GM21723 (cell line): Measurements from ENCODE around the gene PRR5.

Source experiments
- ATAC-seq: cut with Tn5 transposase; IDR thresholded peaks from one replicate; pipeline ENCODE4 v1.9.1; 2021; ENCODE audit warnings: mild to moderate bottlenecking, moderate library complexity; ENCODE audit not compliant: unreplicated experiment

The PRR5 gene

DNA sequence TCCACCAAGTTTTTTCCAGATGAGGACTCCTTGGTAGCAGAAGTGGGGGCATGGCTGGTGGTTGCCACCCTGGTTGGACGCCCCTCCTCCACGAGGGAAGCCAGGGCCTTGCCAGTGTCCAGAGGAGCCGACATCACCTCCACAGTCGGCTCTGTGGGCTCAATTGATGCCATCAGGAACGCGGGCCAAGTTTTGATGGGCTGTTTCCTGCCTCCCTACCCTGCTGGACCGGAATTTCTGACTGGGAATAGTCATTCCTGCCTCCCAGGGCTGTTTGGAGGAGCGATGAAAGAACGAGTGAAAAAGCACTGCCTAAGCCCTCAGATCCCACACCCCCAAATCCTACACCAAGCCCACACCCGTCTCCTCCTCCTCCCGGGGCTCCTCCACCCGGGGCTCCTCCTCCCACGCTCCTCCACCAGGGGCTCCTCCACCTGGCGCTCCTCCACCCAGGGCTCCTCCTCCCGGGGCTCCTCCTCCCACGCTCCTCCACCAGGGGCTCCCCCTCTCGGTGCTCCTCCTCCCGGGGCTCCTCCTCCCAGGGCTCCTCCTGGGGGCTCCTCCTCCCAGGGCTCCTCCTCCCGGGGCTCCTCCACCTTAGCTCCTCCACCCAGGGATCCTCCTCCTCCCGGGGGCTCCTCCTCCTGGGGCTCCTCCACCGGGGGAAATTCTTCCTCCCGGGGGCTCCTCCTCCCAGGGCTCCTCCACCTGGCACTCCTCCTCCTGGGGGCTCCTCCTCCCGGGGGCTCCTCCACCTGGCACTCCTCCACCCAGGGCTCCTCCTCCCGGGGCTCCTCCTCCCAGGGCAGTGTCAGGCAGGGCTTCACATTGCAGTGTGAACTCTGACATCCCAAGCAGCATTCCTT, 10.0 kb upstream of the PRR5 start:
- no peak for ATAC-seq

DNA sequence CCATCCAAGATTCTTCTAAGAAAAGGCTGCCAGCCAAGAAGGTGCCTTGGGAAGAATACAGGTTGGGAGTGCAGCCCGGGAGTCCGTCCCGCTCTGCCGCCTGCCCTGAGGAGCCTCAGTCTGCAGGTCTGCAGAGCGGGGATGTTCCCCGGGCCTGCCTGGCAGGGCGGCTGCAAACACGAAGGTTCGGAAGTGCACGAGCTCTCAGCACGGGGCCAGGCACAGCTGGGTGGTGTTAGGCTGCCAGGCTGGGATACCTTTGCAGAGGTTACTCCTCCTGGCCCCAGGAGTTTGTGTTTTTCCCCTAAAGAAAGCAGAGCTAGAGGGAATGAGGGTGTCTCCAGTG, 9.4 kb upstream of the PRR5 start:
- no peak for ATAC-seq

DNA sequence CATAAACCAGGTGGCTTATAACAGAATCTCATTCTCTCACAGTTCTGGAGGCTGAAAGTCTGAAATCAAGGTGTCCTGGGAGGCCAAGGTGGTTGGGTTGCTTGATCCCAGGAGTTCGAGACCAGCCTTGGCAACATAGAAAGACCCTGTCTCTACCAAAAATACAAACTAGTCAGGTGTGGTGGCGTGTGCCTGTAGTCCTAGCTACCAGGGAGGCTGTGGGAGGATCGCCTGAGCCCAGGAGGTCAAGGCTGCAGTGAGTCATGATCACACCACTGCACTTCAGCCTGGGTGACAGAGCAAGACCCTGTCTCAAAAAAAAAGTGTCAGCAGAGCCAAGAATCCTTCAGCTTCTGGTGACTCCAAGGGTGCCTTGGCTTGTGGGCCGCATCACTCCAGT, 8.9 kb upstream of the PRR5 start:
- ATAC-seq, result no peak

DNA sequence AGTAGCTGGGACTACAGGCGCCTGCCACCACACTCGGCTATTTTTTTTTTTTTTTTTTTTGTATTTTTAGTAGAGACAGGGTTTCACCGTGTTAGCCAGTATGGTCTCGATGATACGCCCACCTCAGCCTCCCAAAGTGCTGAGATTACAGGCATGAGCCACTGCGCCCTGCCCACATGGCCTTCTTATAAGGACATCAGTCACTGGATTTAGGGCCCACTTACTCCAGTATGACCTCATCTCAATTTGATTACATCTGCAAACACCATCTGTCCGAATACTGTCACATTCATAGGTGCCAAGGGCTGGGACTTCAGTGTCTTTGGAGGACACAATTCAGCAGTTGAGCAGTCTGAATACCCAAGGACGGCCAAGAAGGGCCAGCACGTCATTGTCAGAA, 8.2 kb upstream of the PRR5 start:
- ATAC-seq, result no peak

DNA sequence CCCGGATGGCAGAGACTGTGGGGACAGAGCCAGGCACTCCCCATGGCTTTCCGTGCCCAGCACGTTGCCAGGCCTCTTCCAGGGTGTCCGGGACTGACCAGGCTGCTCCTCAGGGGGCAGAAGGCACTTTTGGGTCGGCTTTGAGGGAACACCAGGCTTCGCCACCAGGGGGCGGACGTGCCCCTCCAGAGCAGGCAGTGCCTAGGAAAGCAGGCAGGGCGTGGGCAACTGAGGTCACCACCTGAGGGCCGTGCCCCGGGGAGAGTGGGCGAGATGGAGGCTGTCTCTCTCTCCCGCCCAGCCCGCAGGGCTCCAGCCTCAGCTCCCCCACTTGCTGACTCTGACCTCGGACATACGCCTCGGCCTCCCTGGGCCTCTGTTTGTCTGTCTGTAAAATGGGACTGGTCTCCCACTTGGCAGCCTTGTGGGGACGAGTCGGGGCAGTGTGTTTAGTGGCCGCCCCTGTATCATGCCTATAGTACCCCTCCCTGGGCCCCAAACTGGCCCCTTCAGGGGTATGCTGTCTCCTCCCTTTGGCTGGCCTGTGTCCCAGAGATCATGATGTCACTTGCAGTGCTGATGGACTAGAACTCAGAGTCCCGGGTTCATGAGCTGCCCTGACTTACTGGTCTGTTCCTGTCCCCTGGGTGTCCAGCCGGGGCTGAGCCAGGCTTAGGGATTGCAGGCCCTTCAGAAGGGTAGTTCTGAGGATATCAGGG, 4.4 kb upstream of the PRR5 start:
- no peak for ATAC-seq

DNA sequence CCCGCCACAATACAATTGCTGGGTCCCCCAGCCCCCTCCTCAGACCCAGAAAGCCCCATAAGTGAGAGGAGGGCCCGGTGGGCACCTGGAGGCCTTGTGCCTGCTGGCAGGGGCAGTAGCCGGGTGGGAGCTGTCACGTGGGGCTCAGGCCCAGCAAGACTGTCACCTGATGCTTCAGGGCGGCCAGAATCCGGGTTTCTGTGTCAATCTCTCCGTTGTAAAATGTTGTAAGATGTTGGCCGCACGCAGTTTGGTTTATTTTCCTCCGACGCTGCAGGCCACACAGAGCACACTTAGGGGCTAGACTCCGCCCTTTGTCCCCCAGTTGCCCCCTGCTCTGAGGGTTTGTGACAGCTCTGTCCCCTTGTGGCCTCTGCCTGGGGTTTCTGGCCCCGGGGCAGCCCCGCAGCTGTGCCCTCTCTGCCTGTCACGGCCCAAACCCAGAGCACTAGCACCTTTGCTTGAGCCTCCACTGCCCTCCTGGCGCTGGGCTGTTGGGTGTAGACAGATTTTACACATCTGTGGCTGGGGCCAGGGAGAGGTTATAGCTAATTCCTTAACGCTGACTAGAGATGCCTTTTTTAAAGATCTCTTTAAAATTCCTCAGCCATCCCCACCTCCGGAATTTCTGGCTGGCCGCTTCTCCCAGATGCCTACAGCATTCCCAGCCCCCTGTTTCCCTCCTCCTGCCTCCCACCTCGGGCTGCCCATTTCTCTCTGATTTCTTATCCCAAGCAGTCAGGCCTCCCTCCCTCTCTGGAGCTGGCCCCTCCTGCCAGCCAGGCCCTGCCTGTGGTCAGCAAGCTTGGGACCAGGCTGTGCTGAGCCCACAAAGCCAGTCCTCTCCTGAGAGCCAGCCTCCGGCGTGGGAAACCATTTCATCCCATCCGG, 3.2 kb upstream of the PRR5 start:
- no peak for ATAC-seq

DNA sequence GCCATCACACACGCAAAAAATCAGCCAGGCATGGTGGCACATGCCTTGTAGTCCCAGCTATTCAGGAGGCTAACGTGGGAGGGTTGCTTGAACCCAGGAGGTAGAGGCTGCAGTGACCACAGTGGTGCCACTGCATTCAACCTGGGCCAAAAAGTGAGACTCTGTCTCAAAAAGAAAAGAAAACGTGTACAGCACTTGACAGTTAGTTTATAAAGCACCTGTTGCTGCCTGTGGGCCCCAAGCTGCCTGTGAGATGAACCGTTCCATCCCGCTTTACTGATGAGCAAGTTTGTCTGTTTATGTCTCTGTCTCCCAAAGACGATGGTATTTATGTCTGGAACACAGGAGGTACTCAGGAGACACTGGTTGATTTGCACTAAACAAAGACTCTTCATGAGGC, 1.5 kb upstream of the PRR5 start:
- no peak for ATAC-seq

DNA sequence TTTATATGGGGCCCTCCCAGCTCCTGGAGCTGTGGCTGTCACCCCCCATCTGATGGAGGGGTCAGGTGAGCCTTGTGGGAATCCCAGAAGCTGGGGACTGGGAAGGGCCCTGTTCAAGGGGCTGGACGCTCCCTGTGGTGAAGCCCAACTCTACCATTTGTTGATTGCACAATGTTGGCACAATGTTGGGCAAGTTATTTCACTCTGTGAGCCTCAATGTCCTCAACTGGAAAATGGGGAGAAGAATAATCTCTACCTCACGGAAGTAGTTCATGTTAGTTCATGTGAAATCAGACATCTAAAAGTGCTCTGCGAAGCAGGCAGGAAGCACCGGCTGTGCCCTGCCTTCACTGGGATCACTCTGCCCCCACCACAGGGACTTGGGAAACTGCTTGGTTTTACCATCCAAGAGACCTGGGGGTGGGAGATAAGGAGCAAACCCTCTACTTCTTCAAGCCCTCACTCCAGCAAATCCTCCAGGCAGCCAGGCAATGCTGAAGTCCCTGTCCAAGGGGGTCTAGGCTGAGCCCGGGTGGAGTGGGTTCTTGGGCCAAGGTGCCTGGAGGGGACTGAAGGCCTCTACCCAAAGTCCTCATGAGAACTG, 715 bp upstream of the PRR5 start:
- ATAC-seq, result no peak

DNA sequence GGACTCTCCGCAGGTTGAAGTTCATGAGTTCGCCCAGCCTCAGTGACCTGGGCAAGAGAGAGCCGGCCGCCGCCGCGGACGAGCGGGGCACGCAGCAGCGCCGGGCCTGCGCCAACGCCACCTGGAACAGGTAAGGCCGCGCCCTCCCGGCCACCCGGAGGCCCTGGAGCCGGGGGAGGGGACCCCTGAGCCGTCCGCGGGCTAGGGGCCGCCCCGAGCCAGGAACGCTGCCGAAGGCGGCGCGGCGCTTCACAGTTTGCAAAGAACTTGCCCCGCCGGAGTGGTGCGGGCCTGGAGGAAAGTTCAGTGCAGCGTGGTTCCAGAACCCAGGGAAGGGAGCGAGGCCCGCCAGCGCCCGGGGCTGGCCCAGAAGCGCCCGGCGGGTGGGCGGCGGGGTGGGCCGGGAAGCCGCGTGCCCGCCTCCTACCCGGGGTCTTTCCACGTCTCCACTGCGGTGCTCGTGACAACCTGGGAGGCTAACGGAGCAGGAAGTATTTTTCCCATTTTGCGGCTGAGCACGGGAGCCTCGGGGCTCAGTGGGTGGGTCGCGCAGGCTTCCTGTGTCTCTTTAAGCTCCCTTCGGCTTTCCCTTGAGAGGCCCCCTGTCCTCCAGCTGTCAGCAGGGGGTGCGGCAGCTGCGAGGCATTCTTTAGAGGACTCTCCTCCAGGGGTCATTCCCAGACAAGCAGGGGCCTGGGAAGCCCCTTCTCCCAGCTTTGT, 635 bp downstream of the PRR5 start:
- peak; percentile 39 for ATAC-seq

DNA sequence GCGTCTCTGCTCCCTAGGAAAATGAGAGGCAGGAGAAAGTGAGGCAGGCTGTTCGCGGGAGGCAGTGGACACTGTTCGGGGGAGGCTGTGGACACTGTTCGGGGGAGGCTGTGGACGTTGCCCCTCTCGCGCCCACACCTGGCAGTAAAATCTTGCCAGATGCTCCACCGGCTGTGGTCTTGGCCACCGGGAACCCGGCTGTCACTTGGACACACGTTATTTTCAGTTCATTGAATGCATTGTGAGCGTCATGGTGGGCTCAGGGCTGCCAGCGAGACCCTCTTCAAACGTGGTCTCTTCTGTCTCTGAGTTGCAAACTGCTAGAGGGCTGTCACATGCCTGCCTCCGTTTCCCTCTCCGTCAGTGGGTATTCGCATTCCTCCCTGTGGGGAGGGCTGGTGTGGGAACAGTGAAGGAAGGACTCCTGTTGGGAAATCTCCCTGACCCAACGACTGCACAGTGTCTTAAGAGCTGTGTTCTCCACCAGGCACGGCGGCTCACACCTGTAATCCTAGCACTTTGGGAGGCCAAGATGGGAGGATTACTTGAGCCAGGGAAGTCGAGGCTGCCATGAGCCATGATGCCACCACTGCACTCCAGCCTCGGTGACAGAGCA, 1.4 kb downstream of the PRR5 start:
- no peak for ATAC-seq

DNA sequence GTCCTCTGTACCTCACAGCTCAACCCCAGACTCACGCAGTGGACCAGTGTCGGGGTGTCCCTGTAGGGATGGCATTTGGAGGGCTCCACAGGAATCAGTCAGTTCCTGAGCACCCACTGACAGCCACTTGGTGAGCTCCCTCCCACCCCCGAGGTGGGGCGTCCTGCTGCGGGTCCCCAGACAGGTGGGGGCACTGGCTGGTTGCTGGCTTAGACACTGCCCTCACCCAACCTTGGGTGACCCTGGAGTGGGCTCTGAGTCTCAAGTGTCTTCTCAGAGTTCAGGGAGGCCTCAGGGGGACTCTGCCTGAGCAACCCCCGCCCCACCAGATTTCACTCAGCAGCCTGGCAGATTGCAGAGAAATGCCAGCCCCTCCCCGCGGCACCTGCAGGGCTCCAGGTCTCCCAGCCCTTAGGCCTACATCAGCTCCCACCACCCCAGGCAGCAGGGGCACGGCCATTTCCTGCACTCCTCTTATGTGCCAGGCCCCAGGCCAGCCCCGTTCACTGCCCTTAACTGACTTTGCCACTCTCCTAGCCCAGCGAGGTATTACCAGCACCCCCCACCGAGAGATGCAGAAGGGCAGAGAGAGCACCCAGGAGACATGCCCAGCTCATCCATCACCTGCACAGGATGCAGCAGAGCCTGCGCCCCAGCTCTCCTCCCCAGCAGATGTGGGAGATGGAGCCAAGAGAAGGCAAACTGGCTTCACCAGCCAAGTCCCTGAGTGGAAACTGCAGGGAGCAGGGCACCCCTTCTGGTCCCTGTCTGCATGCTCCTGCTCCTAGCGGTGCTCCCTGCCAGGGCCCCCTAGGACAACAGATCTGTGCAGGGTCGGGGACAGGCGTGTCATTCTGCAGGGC, 2.4 kb downstream of the PRR5 start:
- ATAC-seq, result no peak

DNA sequence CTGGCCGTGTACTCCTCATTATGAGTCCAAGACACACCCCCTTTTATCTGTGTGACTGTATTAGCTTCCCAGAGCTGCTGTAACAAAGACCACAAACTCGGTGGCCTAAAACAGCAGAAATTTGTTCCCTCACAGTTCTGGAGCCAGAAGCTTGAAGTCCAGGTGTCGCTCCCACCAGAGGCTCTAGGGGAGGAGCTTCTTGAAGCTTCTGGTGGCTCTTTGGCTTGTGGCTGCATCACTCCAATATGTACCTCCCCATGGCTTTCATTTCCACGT, 3.0 kb downstream of the PRR5 start:
- ATAC-seq, result no peak

DNA sequence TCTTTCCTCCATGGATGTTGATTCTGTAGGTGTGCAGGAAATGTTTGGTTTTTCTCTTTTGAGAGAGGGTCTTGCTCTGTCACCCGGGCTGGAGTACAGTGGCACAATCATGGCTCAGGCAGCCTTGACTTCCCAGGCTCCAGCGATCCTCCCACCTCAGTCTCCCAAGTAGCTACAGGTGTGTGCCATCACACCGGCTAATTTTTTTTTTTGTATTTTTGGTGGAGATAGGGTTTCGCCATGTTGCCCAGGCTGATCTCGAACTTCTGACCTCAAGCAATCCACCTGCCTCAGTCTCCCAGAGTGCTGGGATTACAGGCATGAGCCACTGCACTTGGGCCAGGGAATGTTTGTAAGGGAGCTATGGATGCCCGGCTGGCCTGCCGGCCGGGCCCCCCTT, 4.5 kb downstream of the PRR5 start:
- no peak for ATAC-seq

DNA sequence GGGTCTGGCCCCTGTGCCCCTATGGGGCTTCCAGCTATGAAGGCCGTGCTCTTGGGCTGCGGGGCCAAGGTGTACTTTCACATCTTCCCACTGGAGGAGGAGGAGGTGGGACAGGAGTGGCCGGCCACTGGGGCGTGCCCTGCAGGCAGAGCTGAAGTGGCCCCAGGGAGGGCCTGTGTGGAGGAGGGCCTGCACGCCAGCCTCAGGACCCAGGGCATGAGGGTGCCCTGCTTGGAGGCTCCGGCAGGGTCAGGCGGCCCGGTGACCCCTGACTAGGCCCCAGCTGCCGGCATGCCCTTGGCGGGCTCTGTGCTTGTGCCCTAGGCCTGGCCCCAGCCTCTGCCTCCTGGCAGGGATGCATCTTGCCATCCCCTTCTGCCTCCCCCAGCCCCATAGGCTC, 5.2 kb downstream of the PRR5 start:
- ATAC-seq, result no peak

DNA sequence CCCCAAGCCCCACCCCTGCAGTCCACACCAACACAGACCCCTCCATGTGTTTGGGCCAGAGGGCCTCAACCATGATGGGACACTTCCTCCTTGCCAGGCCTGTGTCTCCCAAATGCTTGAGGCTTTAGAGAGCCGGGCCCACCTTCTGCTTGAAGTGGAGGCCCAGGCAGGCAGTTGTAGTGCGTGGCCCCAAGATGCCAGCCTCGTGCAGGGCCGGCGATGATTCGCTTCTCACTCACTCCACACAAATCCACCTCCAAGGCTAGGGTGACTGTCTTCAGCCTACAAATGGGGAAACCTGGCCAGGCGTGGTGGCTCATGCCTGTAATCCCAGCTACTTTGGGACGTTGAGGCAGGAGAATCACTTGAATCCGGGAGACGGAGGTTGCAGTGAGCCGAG, 5.7 kb downstream of the PRR5 start:
- ATAC-seq, result no peak

DNA sequence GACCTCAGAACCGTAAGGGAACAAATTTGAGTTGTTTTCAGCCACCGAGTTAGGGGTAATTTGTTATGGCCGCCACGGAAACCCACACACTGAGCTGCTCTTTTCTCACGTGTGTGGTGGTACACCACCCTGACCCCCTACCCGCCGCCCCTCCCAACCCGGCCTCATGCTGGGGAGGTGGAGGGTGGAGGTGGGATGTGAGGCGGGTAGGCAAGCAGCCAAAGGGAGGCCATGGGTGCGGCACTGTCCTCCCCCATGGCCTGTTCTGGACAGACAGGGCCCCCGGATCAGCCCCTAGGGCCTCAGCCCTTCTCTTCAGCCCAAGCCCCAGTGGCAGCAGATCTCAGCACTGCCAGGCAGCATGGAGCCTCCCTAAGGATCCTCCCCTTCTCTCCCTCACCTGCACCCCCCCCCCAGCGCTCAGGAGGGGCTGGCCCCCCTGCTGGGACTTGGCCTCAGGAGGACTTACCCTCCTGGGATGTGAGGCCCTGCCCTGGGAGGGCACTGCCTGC, 7.9 kb downstream of the PRR5 start:
- ATAC-seq, result no peak

DNA sequence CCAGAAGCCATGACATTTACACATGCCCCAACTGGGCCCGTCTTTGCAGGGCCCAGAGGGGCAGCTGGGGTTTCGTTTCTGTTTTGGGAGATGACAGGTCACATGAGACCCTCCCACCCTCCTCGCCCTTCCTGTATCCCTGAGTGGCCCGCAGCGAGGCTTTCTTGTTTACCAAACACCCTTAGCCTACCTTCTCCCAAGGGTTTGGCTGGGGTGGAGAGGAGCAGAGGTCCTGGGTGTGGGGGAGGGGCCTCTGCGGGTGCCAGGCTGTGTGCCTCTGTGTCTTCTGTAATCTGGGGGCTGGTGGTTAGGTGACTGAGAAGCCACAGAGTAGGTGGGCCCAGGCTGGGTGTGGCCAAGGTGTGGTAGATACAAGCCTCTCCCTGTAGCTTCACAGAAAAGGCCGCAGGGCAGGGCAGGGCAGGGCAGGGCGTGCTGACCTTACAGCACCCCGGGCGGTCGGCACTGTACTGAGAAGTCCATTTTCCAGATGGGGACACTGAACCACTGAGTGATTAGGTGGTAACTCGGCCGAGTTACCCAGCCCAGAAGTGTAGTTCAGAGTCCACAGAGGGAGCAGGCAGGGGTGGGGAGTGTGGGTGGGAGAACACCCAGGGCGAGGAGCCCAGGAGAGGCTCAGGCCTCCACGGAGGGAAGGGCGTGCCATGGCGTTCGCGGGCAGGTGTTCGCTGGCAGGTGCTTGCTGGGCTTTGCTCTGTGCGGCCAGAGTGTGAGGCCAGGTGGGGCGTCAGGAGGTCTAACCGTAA, 8.7 kb downstream of the PRR5 start:
- no peak for ATAC-seq

DNA sequence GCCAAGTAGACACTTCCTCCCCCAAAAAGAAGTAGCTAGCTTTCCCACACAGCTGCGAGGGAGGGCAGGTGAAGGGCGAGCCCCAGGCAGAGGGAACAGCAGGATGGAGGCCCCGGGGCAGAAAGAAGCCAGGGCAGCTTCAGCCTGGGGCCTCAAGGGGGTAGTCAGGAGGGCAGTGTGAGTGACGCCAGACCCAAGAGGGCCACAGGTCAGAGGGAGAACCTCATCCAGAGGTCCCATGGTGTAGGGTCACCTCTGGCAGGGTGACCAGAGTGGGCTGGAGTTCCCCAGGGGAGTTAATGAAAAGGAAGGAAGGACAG, 9.2 kb downstream of the PRR5 start:
- no peak for ATAC-seq
